SKM-1 (cell line): ENCODE data around the gene HPCAL1.

ENCODE experiments used
- DNase-seq: peaks from one replicate; lab custom pipeline; 2025; ENCODE audit not compliant: unreplicated experiment; lab: John Stamatoyannopoulos, UW

Gene HPCAL1

GRCh38 chr2:10320575-10320931 lies 17.8 kb downstream of the HPCAL1 start:
- no peak for DNase-seq

- no peak for DNase-seq
Observed at GRCh38 chr2:10320933-10321332, 18.2 kb downstream of the HPCAL1 start.

- DNase-seq = no peak
Observed at GRCh38 chr2:10321622-10322021, 18.9 kb downstream of the HPCAL1 start.

- no peak for DNase-seq
Observed at GRCh38 chr2:10322481-10322880, 19.8 kb downstream of the HPCAL1 start.

- no peak for DNase-seq
Observed at GRCh38 chr2:10322973-10323372, 20.3 kb downstream of the HPCAL1 start.

GRCh38 chr2:10323535-10323934 lies 20.8 kb downstream of the HPCAL1 start:
- no peak for DNase-seq

GRCh38 chr2:10324095-10324832 lies 21.6 kb downstream of the HPCAL1 start:
- DNase-seq = no peak

GRCh38 chr2:10325278-10326145 lies 22.8 kb downstream of the HPCAL1 start:
- no peak for DNase-seq

GRCh38 chr2:10326151-10326616 lies 23.5 kb downstream of the HPCAL1 start:
- no peak for DNase-seq

GRCh38 chr2:10326707-10327594 lies 24.2 kb downstream of the HPCAL1 start:
- DNase-seq = no peak

- no peak for DNase-seq
Observed at GRCh38 chr2:10327896-10328669, 25.4 kb downstream of the HPCAL1 start.

- DNase-seq = no peak
Observed at GRCh38 chr2:10328670-10329579, 26.2 kb downstream of the HPCAL1 start.

- DNase-seq = no peak
Observed at GRCh38 chr2:10329580-10329879, 26.8 kb downstream of the HPCAL1 start.

- DNase-seq = no peak
Observed at GRCh38 chr2:10329880-10330699, 27.4 kb downstream of the HPCAL1 start.

GRCh38 chr2:10330700-10331026 lies 28.0 kb downstream of the HPCAL1 start:
- no peak for DNase-seq

GRCh38 chr2:10331027-10331701 lies 28.5 kb downstream of the HPCAL1 start:
- DNase-seq = peak; percentile 71

GRCh38 chr2:10331702-10332401 lies 29.1 kb downstream of the HPCAL1 start:
- peak; percentile 98 for DNase-seq
